Duodenal mucosa (tissue), 2 donors: ENCODE results near the gene WDR45.
A peak's percentile ranks its signal among the peaks of the same experiment; 100 is the strongest.

ENCODE experiments used
- H3K27ac ChIP-seq: one replicate; pipeline ENCODE4 v1.7.0; 2013; ENCODE audit warnings: low read depth, low read length
- H3K27me3 ChIP-seq, 2 donors: one replicate each; pipeline ENCODE4 v1.7.0; 2013; ENCODE audit warnings: low read length in 2 of 2, control low read depth in 1 of 2; ENCODE audit not compliant: insufficient read depth in 2 of 2, control insufficient read depth in 1 of 2
- H3K36me3 ChIP-seq, 2 donors: one replicate each; pipeline ENCODE4 v1.7.0; 2013; ENCODE audit warnings: low read length in 2 of 2, control low read depth in 1 of 2; ENCODE audit not compliant: insufficient read depth in 2 of 2, control insufficient read depth in 1 of 2
- H3K4me1 ChIP-seq, 2 donors: one replicate each; pipeline ENCODE4 v1.7.0; 2013; ENCODE audit warnings: low read length in 2 of 2, control low read depth in 1 of 2; ENCODE audit not compliant: insufficient read depth in 2 of 2, control insufficient read depth in 1 of 2
- H3K4me3 ChIP-seq, 2 donors: one replicate each; pipeline ENCODE4 v1.7.0; 2013; ENCODE audit warnings: low read length in 2 of 2, low read depth in 1 of 2
- H3K9ac ChIP-seq, 2 donors: one replicate each; pipeline ENCODE4 v1.7.0; 2013; ENCODE audit warnings: low read length in 2 of 2, low read depth in 1 of 2
- H3K9me3 ChIP-seq, 2 donors: one replicate each; pipeline ENCODE4 v1.7.0; 2013; ENCODE audit warnings: low read length in 2 of 2, control low read depth in 1 of 2; ENCODE audit not compliant: control insufficient read depth in 1 of 2

WDR45 gene

GRCh38 chrX:49077941-49078340 is 1.7 kb downstream of the WDR45 start:
- no peaks in the 10 kb centered on the region for H3K9me3 ChIP-seq
- H3K4me3 ChIP-seq, result no peak overlapping the region
- H3K27me3 ChIP-seq, result no peaks in the 10 kb centered on the region
- no peak overlapping the region for H3K9ac ChIP-seq
- peaks cover 8 to 12% of the 10 kb centered on the region in 2 donors for H3K36me3 ChIP-seq
- peaks cover 5 to 10% of the 10 kb centered on the region in 2 donors for H3K4me1 ChIP-seq
- H3K27ac ChIP-seq, result no peak overlapping the region

DNA sequence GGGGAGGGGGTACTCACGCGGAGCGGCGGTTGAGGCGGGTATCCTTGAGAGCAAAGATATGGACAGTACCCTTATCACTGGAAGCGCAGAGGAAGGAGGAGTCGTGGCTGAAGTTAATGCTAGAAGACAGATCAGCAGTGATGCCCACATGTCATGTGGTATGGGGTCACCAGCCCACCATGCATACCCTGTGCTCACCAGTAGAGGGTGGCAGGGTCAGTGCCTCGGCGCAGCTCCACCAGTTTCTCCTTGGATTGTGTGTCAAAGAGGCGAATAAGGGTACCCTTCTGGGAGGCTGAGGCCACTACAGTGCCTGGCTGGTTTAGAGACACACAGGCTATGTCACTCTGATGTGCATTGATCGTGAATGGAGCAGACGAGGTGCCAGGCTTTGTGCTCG is 4.3 kb downstream of the WDR45 start:
- Histone ChIP-seq H3K27ac (no peak overlapping the region), H3K9me3 (no peaks in the 10 kb centered on the region), H3K27me3 (no peaks in the 10 kb centered on the region)

DNA sequence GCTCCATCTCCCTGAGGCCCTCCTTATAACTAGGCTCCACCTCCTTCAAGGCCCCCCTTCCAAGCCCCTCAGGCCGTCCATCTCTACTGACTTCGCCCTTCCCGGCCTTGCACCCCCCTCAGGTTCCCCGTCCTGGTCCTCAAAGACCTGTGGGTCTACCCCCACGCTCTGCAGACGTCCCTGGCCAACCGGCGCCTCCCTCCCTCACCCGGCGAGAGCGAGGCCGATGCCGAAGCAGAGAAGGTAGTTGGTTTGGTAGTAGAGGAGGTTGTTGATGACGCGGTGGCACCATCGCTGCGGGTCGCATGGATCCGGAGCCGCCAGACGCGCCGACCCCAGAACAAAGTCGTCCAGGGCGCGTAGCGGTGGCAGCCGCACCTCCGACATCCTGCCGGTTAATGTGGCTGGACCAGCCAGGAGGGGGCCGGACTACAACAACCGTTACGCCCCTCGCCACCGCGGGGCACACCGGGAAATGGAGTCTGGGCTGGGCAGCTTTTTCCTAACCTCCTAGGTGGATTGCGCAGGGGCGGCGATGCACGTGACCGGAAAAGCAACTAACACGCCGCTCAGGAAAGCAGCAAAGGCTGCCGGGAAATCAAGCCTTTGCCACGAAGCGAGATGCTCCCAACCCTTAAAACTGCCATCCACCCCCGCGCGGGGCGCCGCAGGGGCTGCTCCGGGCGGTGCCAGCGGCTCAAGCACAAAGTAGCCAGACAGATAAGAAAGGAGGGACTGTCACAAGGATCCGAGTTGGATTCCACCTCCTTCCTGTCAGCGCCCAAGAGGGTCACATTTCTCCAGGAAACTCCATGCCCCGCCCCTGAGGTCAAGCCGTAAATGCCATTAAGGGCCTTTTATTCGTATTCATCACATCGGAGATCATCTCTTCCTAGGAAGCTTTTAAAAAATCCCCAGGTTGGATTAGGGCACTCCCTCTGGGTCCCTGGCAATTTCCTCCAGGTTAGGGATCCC is 5.8 kb downstream of the WDR45 start, which contains the start of gene PRAF2:
TSS of gene PRAF2 (minus strand) at position 402 of the 975 bp plus-strand sequence. CDS start at position 387, 15 bp downstream.
- Histone ChIP-seq H3K9ac (peak within 1 kb of the TSS in 1 of 2 donors; percentile 38), H3K27ac (peak within 1 kb of the TSS; percentile 50), H3K9me3 (no peaks in the 10 kb centered on the region), H3K4me3 (peak within 1 kb of the TSS; percentile 60 to 65), H3K36me3 (peaks cover 8 to 12% of the 10 kb centered on the region in 2 donors), H3K4me1 (peaks cover 3 to 15% of the 10 kb centered on the region in 2 donors), H3K27me3 (no peaks in the 10 kb centered on the region)

More for the DNA sequence above, 4.3 kb downstream of the WDR45 start:
- Histone ChIP-seq H3K4me3 (no peak overlapping the region), H3K36me3 (peaks cover 8 to 12% of the 10 kb centered on the region in 2 donors), H3K4me1 (peaks cover 5 to 16% of the 10 kb centered on the region in 2 donors), H3K9ac (no peak overlapping the region)

GRCh38 chrX:49072712-49073095 is 7.0 kb downstream of the WDR45 start:
- H3K4me1 ChIP-seq, result peaks cover 0 to 10% of the 10 kb centered on the region in 2 donors
- no peak overlapping the region for H3K9ac ChIP-seq
- no peaks in the 10 kb centered on the region for H3K27me3 ChIP-seq
- peaks cover 8 to 10% of the 10 kb centered on the region in 2 donors for H3K36me3 ChIP-seq
- H3K4me3 ChIP-seq, result peak overlapping the region in 1 of 2 donors; percentile 5
- H3K27ac ChIP-seq, result no peak overlapping the region
- H3K9me3 ChIP-seq, result no peaks in the 10 kb centered on the region

- Histone ChIP-seq H3K27me3 (no peaks in the 10 kb centered on the region), H3K9me3 (no peaks in the 10 kb centered on the region), H3K4me3 (peak overlapping the region; percentile 5 to 17), H3K9ac (no peak overlapping the region), H3K4me1 (peaks cover 0 to 10% of the 10 kb centered on the region in 2 donors), H3K27ac (no peak overlapping the region), H3K36me3 (peaks cover 6 to 7% of the 10 kb centered on the region in 2 donors)
These were observed 7.6 kb downstream of the WDR45 start for GRCh38 chrX:49071877-49072711.

DNA sequence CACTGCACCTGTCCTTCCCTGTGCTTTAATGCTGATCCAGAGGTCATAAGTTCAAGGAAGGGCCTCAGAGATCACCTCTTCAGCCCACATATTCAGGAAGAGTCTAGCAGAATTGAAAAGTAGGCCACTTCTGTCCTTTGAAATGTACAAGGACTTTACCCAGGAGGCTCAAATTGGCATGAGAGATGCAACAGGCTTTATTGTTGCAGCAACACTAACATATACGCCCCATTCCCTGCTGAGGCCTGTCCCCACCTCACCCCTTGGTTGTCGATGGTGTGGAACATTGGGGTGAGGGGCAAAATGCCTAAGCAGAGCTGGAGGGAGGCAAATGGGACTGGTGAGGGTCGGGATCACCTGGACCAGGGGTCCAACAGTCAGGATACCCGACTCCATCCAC is 8.7 kb downstream of the WDR45 start:
- Histone ChIP-seq H3K4me3 (no peak overlapping the region), H3K36me3 (peaks cover 0 to 4% of the 10 kb centered on the region in 2 donors), H3K9ac (no peak overlapping the region), H3K27me3 (no peaks in the 10 kb centered on the region), H3K9me3 (no peaks in the 10 kb centered on the region), H3K4me1 (peaks cover 0 to 10% of the 10 kb centered on the region in 2 donors), H3K27ac (no peak overlapping the region)

- Histone ChIP-seq H3K27ac (no peak overlapping the region), H3K4me1 (peaks cover 0 to 10% of the 10 kb centered on the region in 2 donors), H3K4me3 (no peak overlapping the region), H3K27me3 (no peaks in the 10 kb centered on the region), H3K9me3 (no peaks in the 10 kb centered on the region), H3K36me3 (peaks cover 0 to 4% of the 10 kb centered on the region in 2 donors), H3K9ac (no peak overlapping the region)
These were observed 10.6 kb downstream of the WDR45 start for GRCh38 chrX:49069038-49069437.

DNA sequence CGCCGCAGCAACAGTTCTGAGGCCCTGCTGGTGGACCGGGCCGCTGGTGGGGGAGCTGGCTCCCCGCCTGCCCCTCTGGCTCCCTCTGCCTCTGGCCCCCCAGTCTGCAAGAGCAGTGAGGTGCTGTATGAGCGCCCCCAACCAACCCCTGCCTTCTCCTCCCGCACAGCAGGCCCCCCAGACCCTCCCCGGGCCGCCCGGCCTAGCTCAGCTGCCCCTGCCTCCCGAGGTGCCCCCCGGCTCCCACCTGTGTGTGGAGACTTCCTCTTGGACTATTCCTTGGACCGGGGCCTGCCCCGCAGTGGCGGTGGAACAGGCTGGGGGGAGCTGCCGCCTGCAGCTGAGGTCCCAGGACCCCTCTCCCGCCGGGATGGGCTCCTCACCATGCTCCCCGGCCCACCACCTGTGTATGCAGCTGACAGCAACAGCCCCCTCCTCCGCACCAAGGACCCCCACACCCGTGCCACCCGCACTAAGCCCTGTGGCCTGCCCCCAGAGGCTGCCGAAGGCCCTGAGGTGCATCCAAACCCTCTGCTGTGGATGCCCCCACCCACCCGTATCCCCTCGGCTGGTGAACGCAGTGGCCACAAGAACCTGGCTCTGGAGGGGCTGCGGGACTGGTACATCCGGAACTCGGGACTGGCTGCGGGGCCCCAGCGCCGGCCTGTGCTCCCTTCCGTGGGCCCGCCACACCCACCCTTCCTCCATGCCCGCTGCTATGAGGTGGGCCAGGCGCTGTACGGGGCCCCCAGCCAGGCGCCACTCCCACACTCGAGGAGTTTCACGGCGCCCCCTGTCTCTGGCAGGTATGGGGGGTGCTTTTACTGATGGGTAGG is 12.2 kb downstream of the WDR45 start:
- Histone ChIP-seq H3K4me1 (peaks cover 0 to 2% of the 10 kb centered on the region in 2 donors), H3K27ac (no peak overlapping the region), H3K9me3 (no peaks in the 10 kb centered on the region), H3K27me3 (no peaks in the 10 kb centered on the region), H3K36me3 (peaks cover 0 to 7% of the 10 kb centered on the region in 2 donors), H3K9ac (no peak overlapping the region), H3K4me3 (no peak overlapping the region)

DNA sequence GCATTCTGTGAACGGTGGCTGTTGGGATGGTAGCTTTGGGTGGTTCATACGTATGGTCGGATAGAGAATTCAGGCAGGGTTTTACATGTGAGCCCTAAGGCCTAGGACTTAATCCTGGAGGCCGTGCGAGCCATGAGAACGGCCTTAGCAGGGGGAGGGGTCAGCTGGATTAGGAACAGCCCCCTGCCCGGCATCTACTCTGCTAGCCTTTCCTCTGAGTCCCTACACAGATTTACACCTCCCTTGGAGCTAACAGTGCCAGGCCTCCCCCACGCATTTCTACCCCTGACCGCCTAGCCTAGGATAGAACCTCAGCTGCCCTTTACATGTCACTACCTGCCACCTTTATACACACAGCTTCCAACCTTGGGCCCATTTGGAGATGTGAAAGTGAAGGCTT is 13.0 kb downstream of the WDR45 start:
- Histone ChIP-seq H3K4me1 (no peaks in the 10 kb centered on the region), H3K9ac (no peak overlapping the region), H3K4me3 (no peak overlapping the region), H3K9me3 (no peaks in the 10 kb centered on the region), H3K27ac (no peak overlapping the region), H3K27me3 (no peaks in the 10 kb centered on the region), H3K36me3 (peaks cover 0 to 7% of the 10 kb centered on the region in 2 donors)
